Stomach (tissue), 9 donors: Measurements from ENCODE around the gene PPP1R1B. TPM values are rescaled to one million over a fixed set of nuclear protein-coding genes. Genes with fewer than 3 reads are reported as not detected.
A peak's percentile ranks its signal among the peaks of the same experiment; 100 is the strongest.

Source experiments
- DNase-seq, 2 donors: peaks; one replicate each; pipeline versions ENCODE4 v3.0.0 to v3.0.0-alpha.2; 2013 to 2019
- H3K27ac ChIP-seq, 5 donors: fragments of 200-600 bp in 4 of 5; sonication (generic) in 4 of 5; one replicate each; pipeline ENCODE4 v1.5.1; 2013 to 2019; ENCODE audit warnings: mild to moderate bottlenecking in 1 of 5, moderate library complexity in 1 of 5
- H3K27me3 ChIP-seq, 3 donors: fragments of 200-600 bp; sonication (generic); one replicate each; pipeline ENCODE4 v1.5.1; 2017 to 2019; ENCODE audit warnings: mixed run types in 1 of 3
- H3K36me3 ChIP-seq, 4 donors: fragments of 200-600 bp; sonication (generic); 1 replicate in 3 of 4; 2 replicates in 1 of 4; pipeline ENCODE4 v1.5.1; 2016 to 2019
- H3K4me1 ChIP-seq, 4 donors: fragments of 200-600 bp; sonication (generic); one replicate each; pipeline ENCODE4 v1.5.1; 2016 to 2019
- H3K4me3 ChIP-seq, 4 donors: fragments of 200-600 bp; sonication (generic) in 3 of 4; one replicate each; pipeline ENCODE4 v1.5.1; 2016 to 2019; ENCODE audit warnings: mild to moderate bottlenecking in 1 of 4
- H3K9me3 ChIP-seq, 4 donors: fragments of 200-600 bp; sonication (generic); one replicate each; pipeline ENCODE4 v1.5.1; 2016 to 2019
- EP300 ChIP-seq: sonication (generic); formaldehyde crosslinking; IDR thresholded peaks from one replicate; pipeline ENCODE4 v1.6.1; 2017; ENCODE audit warnings: antibody characterized with exemption
- POLR2A ChIP-seq, 4 donors: fragments of 450-650 bp; IDR thresholded peaks; one replicate each; pipeline ENCODE4 v1.6.1; 2016; ENCODE audit warnings: antibody characterized with exemption in 4 of 4, control low read depth in 2 of 4, mild to moderate bottlenecking in 1 of 4, moderate library complexity in 1 of 4
- POLR2AphosphoS5 ChIP-seq, 3 donors: sonication (generic); formaldehyde crosslinking; IDR thresholded peaks; one replicate each; pipeline ENCODE4 v1.6.1; 2016; ENCODE audit warnings: antibody characterized with exemption in 3 of 3
- WGBS, 5 donors: extraction: QIAGEN DNeasy Blood & Tissue Kit in 3 of 5; methylation state at CpG; one replicate each; pipeline versions ENCODE4 v1.1.5 to v1.1.7; 2013 to 2018; 5-methylcytosine and 5-hydroxymethylcytosine counted together
- intact Hi-C: fragments of 100-400 bp; cut with DNase I; formaldehyde crosslinking; loops from one replicate; pipeline ENCODE4 v1.15.1; 2023; ENCODE audit warnings: low total_unique reads
- polyA plus RNA-seq, 3 donors: library from polyadenylated mRNA; stranded (reverse); fragments of 200-250 nt; gene quantifications; one replicate each; pipeline ENCODE4 v1.2.3, GENCODE V29; 2013
- total RNA-seq, 5 donors: library from RNA; depleted of rRNA; stranded (reverse); fragments of >200 nt; gene quantifications; one replicate each; pipeline versions ENCODE4 v1.1.0 to v1.2.3, GENCODE V29; 2014 to 2016
- TF ChIP-seq, protein P1 (sequence below), 7 experiments: fragments of 450-650 bp in 4 of 7; fragments of 200-600 bp in 3 of 7; sonication (generic) in 3 of 7; IDR thresholded peaks; one replicate each; pipeline ENCODE4 v1.5.1; 2016 to 2019; ENCODE audit warnings: antibody characterized with exemption in 7 of 7, control low read depth in 2 of 7, mild to moderate bottlenecking in 1 of 7
- donor health status: healthy with polysubstance abuse.
- donor health status: Bipolar disorder and iron deficiency.
- donor health status: healthy.

Gene PPP1R1B
- total and polyA plus RNA-seq, 8 donors = 0.58 to 279 (median 10.3) TPM

DNA sequence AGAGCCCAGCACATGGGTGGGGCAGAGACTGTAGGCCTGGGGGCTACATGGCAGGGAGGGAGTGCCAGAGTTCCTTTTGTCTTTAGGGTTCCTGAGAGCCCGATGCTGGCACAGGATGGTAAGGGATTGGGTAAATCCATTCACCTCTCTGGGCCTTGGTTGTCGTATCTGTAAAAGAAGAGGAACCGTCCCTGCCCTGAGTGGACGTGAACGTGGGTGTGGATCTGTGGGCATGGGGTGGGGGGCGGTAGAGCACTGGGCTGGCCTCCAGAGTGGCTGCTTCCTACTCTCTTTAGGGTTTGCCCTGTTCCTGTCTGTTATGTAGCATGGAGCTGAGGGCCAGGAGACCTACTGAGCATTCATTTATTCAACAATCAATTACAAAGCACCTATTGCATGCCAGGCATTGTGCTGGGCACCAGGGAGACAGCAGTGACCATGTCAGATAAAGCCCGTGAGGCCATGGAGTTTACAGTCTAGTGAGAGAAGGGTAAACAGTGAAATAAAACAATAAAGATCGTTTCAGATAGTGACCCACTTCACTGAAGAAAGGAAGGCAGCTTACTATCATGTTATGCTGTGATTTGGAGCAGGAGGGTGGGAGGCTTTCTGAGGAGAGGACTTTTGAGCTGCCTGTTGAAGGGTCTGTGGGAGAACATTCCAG lies 25.3 kb downstream of the PPP1R1B start:
- Histone ChIP-seq H3K4me1 (peaks cover 18 to 46% (median 26%) of the 10 kb centered on the region in 4 donors), H3K36me3 (peaks cover 0 to 36% (median 28%) of the 10 kb centered on the region in 4 donors), H3K9me3 (no peaks in the 10 kb centered on the region), H3K4me3 (no peak overlapping the region), H3K27ac (peak overlapping the region; percentile 9 to 52 (median 35)), H3K27me3 (no peaks in the 10 kb centered on the region)
- TF ChIP-seq POLR2AphosphoS5 (IDR thresholded peaks at IDR 0.05) (no peak), POLR2A (IDR thresholded peaks at IDR 0.05) (no peak), EP300 (no peak)
- TF ChIP-seq, protein P1, sequence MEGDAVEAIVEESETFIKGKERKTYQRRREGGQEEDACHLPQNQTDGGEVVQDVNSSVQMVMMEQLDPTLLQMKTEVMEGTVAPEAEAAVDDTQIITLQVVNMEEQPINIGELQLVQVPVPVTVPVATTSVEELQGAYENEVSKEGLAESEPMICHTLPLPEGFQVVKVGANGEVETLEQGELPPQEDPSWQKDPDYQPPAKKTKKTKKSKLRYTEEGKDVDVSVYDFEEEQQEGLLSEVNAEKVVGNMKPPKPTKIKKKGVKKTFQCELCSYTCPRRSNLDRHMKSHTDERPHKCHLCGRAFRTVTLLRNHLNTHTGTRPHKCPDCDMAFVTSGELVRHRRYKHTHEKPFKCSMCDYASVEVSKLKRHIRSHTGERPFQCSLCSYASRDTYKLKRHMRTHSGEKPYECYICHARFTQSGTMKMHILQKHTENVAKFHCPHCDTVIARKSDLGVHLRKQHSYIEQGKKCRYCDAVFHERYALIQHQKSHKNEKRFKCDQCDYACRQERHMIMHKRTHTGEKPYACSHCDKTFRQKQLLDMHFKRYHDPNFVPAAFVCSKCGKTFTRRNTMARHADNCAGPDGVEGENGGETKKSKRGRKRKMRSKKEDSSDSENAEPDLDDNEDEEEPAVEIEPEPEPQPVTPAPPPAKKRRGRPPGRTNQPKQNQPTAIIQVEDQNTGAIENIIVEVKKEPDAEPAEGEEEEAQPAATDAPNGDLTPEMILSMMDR (IDR thresholded peaks at IDR 0.05) = no peak
- no peak for DNase-seq
- 34 to 62% (median 40%) methylated on average over 7 to 8 of the region's 8 CpGs for WGBS, 5 donors
- intact Hi-C loops = no loop called here

DNA sequence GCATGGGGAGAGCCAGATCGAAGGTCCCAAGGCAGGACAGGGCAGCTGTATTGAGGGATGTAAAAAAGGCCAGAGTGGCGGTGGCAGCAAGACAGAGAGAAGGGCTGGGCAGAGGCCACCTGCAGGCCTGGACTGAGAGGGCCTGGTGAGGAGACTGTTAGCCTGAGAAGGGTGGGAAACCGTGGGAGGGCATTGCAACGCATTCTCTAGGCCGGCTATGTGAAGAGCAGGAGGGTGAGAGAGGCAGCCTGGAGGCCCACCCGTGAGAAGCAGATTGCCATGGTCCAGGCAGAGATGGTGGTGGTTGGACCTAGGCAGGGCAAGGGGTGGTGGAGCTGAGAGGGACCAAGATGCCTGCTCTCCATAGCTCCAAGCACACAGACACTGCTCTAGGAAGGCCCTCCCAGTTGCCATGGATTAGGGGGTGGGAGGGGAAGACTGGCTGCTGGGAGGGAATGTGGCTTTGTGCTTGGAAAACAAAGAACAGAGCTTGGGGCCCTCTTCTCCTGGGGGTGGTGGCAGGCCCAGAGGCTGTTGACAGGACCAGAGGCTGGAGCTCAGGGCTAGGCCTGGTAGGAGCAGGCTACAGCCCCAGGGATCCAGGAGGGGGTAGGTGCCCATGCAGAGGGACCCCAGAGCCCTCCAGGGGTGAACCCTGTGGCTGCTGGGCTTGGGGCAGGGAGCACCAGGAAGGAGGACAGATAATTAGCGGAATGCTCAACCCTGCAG lies 26.0 kb downstream of the PPP1R1B start:
- Histone ChIP-seq H3K27me3 (no peaks in the 10 kb centered on the region), H3K9me3 (no peaks in the 10 kb centered on the region), H3K4me1 (peaks cover 18 to 46% (median 26%) of the 10 kb centered on the region in 4 donors), H3K4me3 (no peak overlapping the region), H3K27ac (peak overlapping the region; percentile 5 to 52 (median 35)), H3K36me3 (peaks cover 0 to 43% (median 34%) of the 10 kb centered on the region in 4 donors)
- DNase-seq = peak in 1 of 2 donors; percentile 62
- WGBS, 5 donors = 42 to 59% (median 46%) methylated on average over 7 of the region's 7 CpGs
- intact Hi-C loops = no loop called here
- TF ChIP-seq, protein P1 (IDR thresholded peaks at IDR 0.05) = no peak
- TF ChIP-seq POLR2AphosphoS5 (IDR thresholded peaks at IDR 0.05) = no peak
- TF ChIP-seq EP300 = no peak
- TF ChIP-seq POLR2A (IDR thresholded peaks at IDR 0.05) = no peak

DNA sequence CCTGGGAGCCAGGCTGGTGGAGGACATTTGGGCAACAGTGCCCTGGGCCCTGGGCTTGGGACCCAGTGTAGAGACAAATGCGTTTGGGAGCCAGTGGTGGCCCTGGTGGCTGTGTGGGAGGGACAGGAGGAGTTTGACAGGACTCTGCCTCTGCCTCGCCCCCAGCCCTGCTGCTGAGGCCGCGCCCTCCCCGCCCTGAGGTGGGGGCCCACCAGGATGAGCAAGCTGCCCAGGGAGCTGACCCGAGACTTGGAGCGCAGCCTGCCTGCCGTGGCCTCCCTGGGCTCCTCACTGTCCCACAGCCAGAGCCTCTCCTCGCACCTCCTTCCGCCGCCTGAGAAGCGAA lies 26.5 kb downstream of the PPP1R1B start:
- H3K36me3 ChIP-seq = peaks cover 3 to 48% (median 40%) of the 10 kb centered on the region in 4 donors
- TF ChIP-seq POLR2A (IDR thresholded peaks at IDR 0.05) = no peak
- TF ChIP-seq EP300 = no peak
- TF ChIP-seq POLR2AphosphoS5 (IDR thresholded peaks at IDR 0.05) = no peak
- TF ChIP-seq, protein P1 (IDR thresholded peaks at IDR 0.05) = no peak
- H3K27me3 ChIP-seq = no peaks in the 10 kb centered on the region
- WGBS, 5 donors = 65 to 80% (median 75%) methylated on average over 8 to 12 of the region's 12 CpGs
- peaks cover 18 to 46% (median 26%) of the 10 kb centered on the region in 4 donors for H3K4me1 ChIP-seq
- peak overlapping the region in 4 of 5 donors; percentile 5 to 52 (median 36) for H3K27ac ChIP-seq
- no peak for DNase-seq
- no peak overlapping the region for H3K4me3 ChIP-seq
- intact Hi-C loops = no loop called here
- no peaks in the 10 kb centered on the region for H3K9me3 ChIP-seq

DNA sequence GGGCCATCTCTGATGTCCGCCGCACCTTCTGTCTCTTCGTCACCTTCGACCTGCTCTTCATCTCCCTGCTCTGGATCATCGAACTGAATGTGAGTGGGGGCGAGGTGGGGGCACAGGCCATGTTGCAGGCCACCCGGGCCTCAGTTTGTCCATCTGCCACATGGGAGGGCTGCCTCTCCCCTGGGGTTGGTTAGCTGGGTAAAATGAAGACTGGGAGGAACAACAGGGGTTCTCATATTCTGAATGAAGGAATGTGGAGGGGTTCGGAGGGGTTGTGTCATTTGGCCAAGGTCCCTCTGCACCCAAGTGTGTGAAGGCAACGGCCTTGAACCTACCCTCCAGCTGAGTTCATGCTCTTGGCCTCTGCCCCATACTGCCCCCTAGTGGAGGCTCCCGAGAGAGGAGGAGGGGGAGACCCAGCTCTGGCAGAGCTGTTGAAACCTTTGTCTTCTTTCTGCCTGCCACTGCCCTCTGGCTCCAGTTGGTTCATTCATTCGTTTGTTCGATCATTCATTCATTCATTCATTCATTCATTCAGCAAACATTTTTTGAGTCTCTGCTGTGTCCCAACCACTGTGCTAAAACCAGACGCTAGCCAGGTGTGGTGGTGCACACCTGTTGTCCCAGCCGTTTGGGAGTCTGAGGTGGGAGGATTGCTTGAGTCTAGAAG lies 27.0 kb downstream of the PPP1R1B start:
- DNase-seq = peak; percentile 75 to 76
- TF ChIP-seq POLR2A (IDR thresholded peaks at IDR 0.05) (no peak), POLR2AphosphoS5 (IDR thresholded peaks at IDR 0.05) (no peak), EP300 (no peak)
- TF ChIP-seq, protein P1 (IDR thresholded peaks at IDR 0.05) = peak in 4 of 7 experiments; percentile 42 to 82 (median 70)
- no peaks in the 10 kb centered on the region for H3K27me3 ChIP-seq
- 58 to 67% (median 65%) methylated on average over 14 of the region's 14 CpGs for WGBS, 5 donors
- intact Hi-C loops = no loop called here
- H3K36me3 ChIP-seq = peaks cover 5 to 53% (median 45%) of the 10 kb centered on the region in 4 donors
- H3K27ac ChIP-seq = peak overlapping the region in 3 of 5 donors; percentile 35 to 52 (median 36)
- H3K4me1 ChIP-seq = peaks cover 18 to 44% (median 28%) of the 10 kb centered on the region in 4 donors
- no peak overlapping the region for H3K4me3 ChIP-seq
- no peaks in the 10 kb centered on the region for H3K9me3 ChIP-seq
